HEK293 (cell line): Measurements from ENCODE around the gene ZNF329.

Experiments
- BCL11B ChIP-seq: fragments of 450-650 bp; formaldehyde crosslinking; IDR thresholded peaks from 2 replicates; pipeline ENCODE4 v1.5.1; 2016; ENCODE audit warnings: low read depth, missing biosample characterization, missing genetic modification characterization
- KLF9 ChIP-seq: fragments of 450-650 bp; formaldehyde crosslinking; IDR thresholded peaks from 2 replicates; pipeline ENCODE4 v1.5.1; 2016; ENCODE audit warnings: missing biosample characterization, missing genetic modification characterization, low read depth
- PRDM4 ChIP-seq: fragments of 450-650 bp; formaldehyde crosslinking; IDR thresholded peaks from 2 replicates; pipeline ENCODE4 v1.5.1; 2017; ENCODE audit warnings: missing biosample characterization, missing genetic modification characterization
- YY2 ChIP-seq: fragments of 450-650 bp; formaldehyde crosslinking; IDR thresholded peaks from 2 replicates; pipeline ENCODE4 v1.5.1; 2016; ENCODE audit warnings: missing biosample characterization, missing genetic modification characterization
- ZBTB21 ChIP-seq: fragments of 450-650 bp; formaldehyde crosslinking; IDR thresholded peaks from 2 replicates; pipeline ENCODE4 v1.5.1; 2017; ENCODE audit warnings: missing biosample characterization, missing genetic modification characterization
- ZBTB26 ChIP-seq: fragments of 450-650 bp; formaldehyde crosslinking; optimal IDR thresholded peaks from 2 replicates; pipeline ENCODE3; 2016; ENCODE audit warnings: missing biosample characterization, mild to moderate bottlenecking, missing genetic modification characterization
- ZNF10 ChIP-seq: fragments of 450-650 bp; formaldehyde crosslinking; IDR thresholded peaks from 2 replicates; pipeline ENCODE4 v1.5.1; 2017; ENCODE audit warnings: missing biosample characterization, missing genetic modification characterization
- ZNF398 ChIP-seq: fragments of 450-650 bp; formaldehyde crosslinking; IDR thresholded peaks from 2 replicates; pipeline ENCODE4 v1.5.1; 2017; ENCODE audit warnings: missing biosample characterization, missing genetic modification characterization
- ZNF555 ChIP-seq: fragments of 450-650 bp; formaldehyde crosslinking; conservative IDR thresholded peaks from 2 replicates; pipeline ENCODE4 v1.5.1; 2017; ENCODE audit warnings: missing biosample characterization, mild to moderate bottlenecking, missing genetic modification characterization, inconsistent platforms
- TF ChIP-seq, protein P1 (sequence below): fragments of 450-650 bp; IDR thresholded peaks from 2 replicates; pipeline ENCODE4 v1.5.1; 2018; ENCODE audit warnings: missing biosample characterization, mild to moderate bottlenecking, missing genetic modification characterization
- TF ChIP-seq, protein P2 (sequence below): IDR thresholded peaks from 2 replicates; pipeline ENCODE4 v1.6.1; 2011; ENCODE audit warnings: mild to moderate bottlenecking, low read depth, low read length, borderline replicate concordance
- TF ChIP-seq, protein P3 (sequence below): fragments of 450-650 bp; formaldehyde crosslinking; conservative IDR thresholded peaks from 2 replicates; pipeline ENCODE4 v1.5.1; 2016; ENCODE audit warnings: low read depth, missing biosample characterization, missing genetic modification characterization
- TF ChIP-seq, protein P4 (sequence below): fragments of 450-650 bp; formaldehyde crosslinking; IDR thresholded peaks from 2 replicates; pipeline ENCODE4 v1.5.1; 2016; ENCODE audit warnings: missing biosample characterization, missing genetic modification characterization, borderline replicate concordance

Gene ZNF329

DNA sequence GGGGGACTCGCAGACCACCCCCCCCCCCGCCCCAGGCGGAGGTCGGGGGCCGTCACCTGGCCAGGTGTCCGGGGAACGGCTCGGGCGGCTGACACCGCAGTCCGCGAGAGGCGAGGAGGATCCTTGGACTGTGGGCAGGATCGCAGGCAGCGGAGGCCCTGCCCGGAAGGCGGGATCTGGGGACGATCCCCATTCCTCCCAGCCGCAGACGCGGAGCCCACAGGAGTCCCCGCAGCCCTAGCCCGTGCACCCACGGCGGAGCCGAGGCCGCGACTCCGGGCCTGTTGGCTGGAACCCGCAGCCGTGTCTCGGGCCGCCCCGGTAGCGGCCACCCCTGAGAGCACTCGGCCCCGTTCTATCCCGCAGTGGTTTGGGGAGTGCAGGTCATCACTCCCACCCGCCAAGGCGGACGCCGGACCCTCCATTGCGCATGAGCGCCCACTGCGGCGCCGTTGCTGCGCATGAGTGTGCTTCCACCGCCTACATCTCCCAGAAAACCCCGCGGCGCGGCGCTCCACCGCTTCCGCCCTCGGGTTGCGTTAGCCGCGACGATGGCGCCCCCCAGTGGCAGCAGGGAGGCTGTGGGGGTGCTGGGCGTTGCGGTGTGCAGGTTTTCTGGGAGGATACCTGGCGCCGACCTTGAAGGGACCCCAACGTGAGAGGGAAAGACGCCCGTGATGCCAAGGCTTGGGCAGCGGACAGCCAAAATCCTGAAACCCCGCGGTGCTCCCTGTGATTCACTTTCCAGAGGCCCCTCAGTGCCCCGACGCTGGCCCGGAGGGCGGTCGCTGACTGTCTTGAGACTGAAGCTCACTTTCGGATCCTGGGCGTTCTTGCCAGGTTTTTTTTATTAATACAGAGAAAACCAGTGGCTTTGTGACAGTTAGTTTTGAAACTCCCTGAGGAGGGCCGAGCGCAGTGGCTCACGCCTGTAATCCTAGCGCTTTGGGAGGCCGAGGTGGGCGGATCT is 4.4 kb upstream of the ZNF329 start (continued):
- TF ChIP-seq, protein P1, sequence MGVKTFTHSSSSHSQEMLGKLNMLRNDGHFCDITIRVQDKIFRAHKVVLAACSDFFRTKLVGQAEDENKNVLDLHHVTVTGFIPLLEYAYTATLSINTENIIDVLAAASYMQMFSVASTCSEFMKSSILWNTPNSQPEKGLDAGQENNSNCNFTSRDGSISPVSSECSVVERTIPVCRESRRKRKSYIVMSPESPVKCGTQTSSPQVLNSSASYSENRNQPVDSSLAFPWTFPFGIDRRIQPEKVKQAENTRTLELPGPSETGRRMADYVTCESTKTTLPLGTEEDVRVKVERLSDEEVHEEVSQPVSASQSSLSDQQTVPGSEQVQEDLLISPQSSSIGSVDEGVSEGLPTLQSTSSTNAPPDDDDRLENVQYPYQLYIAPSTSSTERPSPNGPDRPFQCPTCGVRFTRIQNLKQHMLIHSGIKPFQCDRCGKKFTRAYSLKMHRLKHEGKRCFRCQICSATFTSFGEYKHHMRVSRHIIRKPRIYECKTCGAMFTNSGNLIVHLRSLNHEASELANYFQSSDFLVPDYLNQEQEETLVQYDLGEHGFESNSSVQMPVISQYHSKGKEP (tag by site-specific recombination) = no peak
- peak; percentile 65 for TF ChIP-seq ZBTB26 (tag by site-specific recombination)
- TF ChIP-seq ZNF555 (tag by site-specific recombination) = no peak
- no peak for TF ChIP-seq ZBTB21 (tag by site-specific recombination)
- TF ChIP-seq, protein P2, sequence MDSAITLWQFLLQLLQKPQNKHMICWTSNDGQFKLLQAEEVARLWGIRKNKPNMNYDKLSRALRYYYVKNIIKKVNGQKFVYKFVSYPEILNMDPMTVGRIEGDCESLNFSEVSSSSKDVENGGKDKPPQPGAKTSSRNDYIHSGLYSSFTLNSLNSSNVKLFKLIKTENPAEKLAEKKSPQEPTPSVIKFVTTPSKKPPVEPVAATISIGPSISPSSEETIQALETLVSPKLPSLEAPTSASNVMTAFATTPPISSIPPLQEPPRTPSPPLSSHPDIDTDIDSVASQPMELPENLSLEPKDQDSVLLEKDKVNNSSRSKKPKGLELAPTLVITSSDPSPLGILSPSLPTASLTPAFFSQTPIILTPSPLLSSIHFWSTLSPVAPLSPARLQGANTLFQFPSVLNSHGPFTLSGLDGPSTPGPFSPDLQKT = peak; percentile 63; the same call in 1 of the 2 replicates
- TF ChIP-seq KLF9 = peak; percentile 49; the same call in 1 of the 2 replicates
- TF ChIP-seq, protein P3, sequence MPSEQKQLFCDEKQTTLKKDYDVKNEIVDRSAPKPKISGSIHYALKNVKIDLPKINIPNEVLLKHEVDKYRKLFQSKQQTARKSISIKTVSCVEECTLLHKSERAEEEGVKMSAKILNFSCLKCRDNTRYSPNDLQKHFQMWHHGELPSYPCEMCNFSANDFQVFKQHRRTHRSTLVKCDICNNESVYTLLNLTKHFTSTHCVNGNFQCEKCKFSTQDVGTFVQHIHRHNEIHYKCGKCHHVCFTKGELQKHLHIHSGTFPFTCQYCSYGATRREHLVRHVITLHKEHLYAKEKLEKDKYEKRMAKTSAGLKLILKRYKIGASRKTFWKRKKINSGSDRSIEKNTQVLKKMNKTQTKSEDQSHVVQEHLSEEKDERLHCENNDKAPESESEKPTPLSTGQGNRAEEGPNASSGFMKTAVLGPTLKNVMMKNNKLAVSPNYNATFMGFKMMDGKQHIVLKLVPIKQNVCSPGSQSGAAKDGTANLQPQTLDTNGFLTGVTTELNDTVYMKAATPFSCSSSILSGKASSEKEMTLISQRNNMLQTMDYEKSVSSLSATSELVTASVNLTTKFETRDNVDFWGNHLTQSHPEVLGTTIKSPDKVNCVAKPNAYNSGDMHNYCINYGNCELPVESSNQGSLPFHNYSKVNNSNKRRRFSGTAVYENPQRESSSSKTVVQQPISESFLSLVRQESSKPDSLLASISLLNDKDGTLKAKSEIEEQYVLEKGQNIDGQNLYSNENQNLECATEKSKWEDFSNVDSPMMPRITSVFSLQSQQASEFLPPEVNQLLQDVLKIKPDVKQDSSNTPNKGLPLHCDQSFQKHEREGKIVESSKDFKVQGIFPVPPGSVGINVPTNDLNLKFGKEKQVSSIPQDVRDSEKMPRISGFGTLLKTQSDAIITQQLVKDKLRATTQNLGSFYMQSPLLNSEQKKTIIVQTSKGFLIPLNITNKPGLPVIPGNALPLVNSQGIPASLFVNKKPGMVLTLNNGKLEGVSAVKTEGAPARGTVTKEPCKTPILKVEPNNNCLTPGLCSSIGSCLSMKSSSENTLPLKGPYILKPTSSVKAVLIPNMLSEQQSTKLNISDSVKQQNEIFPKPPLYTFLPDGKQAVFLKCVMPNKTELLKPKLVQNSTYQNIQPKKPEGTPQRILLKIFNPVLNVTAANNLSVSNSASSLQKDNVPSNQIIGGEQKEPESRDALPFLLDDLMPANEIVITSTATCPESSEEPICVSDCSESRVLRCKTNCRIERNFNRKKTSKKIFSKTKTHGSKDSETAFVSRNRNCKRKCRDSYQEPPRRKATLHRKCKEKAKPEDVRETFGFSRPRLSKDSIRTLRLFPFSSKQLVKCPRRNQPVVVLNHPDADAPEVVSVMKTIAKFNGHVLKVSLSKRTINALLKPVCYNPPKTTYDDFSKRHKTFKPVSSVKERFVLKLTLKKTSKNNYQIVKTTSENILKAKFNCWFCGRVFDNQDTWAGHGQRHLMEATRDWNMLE (tag by site-specific recombination) = peak; percentile 50
- TF ChIP-seq PRDM4 = no peak
- 0 out of 2 replicates have a peak, but pooled peaks have one; percentile 46 for TF ChIP-seq BCL11B (tag by site-specific recombination)
- no peak for TF ChIP-seq ZNF10 (tag by site-specific recombination)
- TF ChIP-seq ZNF398 (tag by site-specific recombination) = peak; percentile 11; the same call in 1 of the 2 replicates
- TF ChIP-seq, protein P4, sequence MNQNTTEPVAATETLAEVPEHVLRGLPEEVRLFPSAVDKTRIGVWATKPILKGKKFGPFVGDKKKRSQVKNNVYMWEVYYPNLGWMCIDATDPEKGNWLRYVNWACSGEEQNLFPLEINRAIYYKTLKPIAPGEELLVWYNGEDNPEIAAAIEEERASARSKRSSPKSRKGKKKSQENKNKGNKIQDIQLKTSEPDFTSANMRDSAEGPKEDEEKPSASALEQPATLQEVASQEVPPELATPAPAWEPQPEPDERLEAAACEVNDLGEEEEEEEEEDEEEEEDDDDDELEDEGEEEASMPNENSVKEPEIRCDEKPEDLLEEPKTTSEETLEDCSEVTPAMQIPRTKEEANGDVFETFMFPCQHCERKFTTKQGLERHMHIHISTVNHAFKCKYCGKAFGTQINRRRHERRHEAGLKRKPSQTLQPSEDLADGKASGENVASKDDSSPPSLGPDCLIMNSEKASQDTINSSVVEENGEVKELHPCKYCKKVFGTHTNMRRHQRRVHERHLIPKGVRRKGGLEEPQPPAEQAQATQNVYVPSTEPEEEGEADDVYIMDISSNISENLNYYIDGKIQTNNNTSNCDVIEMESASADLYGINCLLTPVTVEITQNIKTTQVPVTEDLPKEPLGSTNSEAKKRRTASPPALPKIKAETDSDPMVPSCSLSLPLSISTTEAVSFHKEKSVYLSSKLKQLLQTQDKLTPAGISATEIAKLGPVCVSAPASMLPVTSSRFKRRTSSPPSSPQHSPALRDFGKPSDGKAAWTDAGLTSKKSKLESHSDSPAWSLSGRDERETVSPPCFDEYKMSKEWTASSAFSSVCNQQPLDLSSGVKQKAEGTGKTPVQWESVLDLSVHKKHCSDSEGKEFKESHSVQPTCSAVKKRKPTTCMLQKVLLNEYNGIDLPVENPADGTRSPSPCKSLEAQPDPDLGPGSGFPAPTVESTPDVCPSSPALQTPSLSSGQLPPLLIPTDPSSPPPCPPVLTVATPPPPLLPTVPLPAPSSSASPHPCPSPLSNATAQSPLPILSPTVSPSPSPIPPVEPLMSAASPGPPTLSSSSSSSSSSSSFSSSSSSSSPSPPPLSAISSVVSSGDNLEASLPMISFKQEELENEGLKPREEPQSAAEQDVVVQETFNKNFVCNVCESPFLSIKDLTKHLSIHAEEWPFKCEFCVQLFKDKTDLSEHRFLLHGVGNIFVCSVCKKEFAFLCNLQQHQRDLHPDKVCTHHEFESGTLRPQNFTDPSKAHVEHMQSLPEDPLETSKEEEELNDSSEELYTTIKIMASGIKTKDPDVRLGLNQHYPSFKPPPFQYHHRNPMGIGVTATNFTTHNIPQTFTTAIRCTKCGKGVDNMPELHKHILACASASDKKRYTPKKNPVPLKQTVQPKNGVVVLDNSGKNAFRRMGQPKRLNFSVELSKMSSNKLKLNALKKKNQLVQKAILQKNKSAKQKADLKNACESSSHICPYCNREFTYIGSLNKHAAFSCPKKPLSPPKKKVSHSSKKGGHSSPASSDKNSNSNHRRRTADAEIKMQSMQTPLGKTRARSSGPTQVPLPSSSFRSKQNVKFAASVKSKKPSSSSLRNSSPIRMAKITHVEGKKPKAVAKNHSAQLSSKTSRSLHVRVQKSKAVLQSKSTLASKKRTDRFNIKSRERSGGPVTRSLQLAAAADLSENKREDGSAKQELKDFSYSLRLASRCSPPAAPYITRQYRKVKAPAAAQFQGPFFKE (tag by site-specific recombination) = no peak
- TF ChIP-seq YY2 = peak; percentile 73
